GM23248 (cell line): ENCODE data around the gene DCAF6.

ENCODE experiments used
- EZH2 ChIP-seq: fragments of 200-600 bp; sonication (generic); IDR thresholded peaks from 2 replicates; pipeline ENCODE4 v1.6.1; 2018; ENCODE audit warnings: antibody characterized with exemption, mild to moderate bottlenecking; ENCODE audit not compliant: insufficient read depth, poor library complexity, severe bottlenecking
- EZH2phosphoT487 ChIP-seq: fragments of 200-600 bp; sonication (generic); IDR thresholded peaks from 2 replicates; pipeline ENCODE4 v1.6.1; 2018; ENCODE audit warnings: antibody characterized with exemption, moderate library complexity, mild to moderate bottlenecking, low read depth; ENCODE audit not compliant: insufficient read depth

DNA sequence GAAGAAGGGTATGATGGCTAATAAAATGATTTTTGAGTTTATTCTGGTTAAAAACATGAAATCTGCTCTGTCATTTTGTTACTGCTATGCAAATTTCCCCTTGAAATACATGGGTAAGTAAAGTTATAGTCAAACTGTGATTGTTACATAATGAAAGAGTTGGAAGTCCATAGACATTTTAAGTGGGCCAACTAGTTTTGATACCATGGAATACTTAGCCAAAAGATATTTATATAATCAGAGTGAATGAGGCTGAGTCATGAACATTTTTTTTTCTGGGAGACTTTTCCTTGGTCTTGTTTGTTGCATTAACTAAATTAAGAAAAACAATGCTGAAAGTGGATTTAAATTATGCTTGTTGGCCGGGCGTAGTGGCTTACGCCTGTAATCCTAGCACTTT lies 58.6 kb downstream of the DCAF6 start:
- no peak for TF ChIP-seq EZH2
- no peak for TF ChIP-seq EZH2phosphoT487
